Measurements from ENCODE around the gene TMEM117.

The TMEM117 gene

GRCh38 chr12:44117337-44117736 is 281.5 kb downstream of the TMEM117 start:
- Histone ChIP-seq H3K27ac (ENCODE audit: extremely low read depth, low read depth, low read length) (no peak overlapping the region), H3K36me3 (ENCODE audit: control insufficient read depth in 2 of 2, insufficient read depth in 1 of 2, low read length in 2 of 2) (no peaks in the 10 kb centered on the region), H3K4me1 (ENCODE audit: control insufficient read depth, insufficient read depth, low read length) (no peaks in the 10 kb centered on the region), H3K4me3 (ENCODE audit: low read depth, low read length) (no peak overlapping the region), H3K9me3 (ENCODE audit: control insufficient read depth, insufficient read depth, low read depth, low read length) (no peaks in the 10 kb centered on the region)
- ChIA-PET POLR2A (no interaction called here), CTCF (interaction anchor here (0.6 to 0.7 kb wide), 2 partner anchors 8 to 454 kb away, joined by 5 to 8 read pairs; no protein-coding TSS in a partner anchor)
- TF ChIP-seq ZBTB10 (tag by site-specific recombination; IDR thresholded peaks at IDR 0.05): no peak
- no peak for TF ChIP-seq ZNF530 (tag by site-specific recombination; IDR thresholded peaks at IDR 0.05; ENCODE audit: low read depth)
- TF ChIP-seq ZNF394 (tag by site-specific recombination; IDR thresholded peaks at IDR 0.05; ENCODE audit: borderline replicate concordance): no peak
- TF ChIP-seq YY1 (tag by site-specific recombination; IDR thresholded peaks at IDR 0.05): no peak

- Histone ChIP-seq H3K4me1 (ENCODE audit: control insufficient read depth, insufficient read depth, low read length) (no peaks in the 10 kb centered on the region), H3K36me3 (ENCODE audit: control insufficient read depth in 2 of 2, insufficient read depth in 1 of 2, low read length in 2 of 2) (no peaks in the 10 kb centered on the region), H3K4me3 (ENCODE audit: low read depth, low read length) (no peak overlapping the region), H3K27ac (ENCODE audit: extremely low read depth, low read depth, low read length) (no peak overlapping the region), H3K9me3 (ENCODE audit: control insufficient read depth, insufficient read depth, low read depth, low read length) (no peaks in the 10 kb centered on the region)
- TF ChIP-seq ZNF2 (tag by site-specific recombination; IDR thresholded peaks at IDR 0.05) (no peak), ZNF391 (tag by site-specific recombination; IDR thresholded peaks at IDR 0.05; ENCODE audit: borderline replicate concordance, low read depth) (no peak)
- ChIA-PET POLR2A (no interaction called here), CTCF (interaction anchor here (0.9 to 1.2 kb wide), 2 partner anchors 11 to 830 kb away, joined by 3 read pairs; no protein-coding TSS in a partner anchor)
Observed at GRCh38 chr12:44118946-44119345, 283.1 kb downstream of the TMEM117 start.

- no peaks in the 10 kb centered on the region for H3K36me3 ChIP-seq (ENCODE audit: control insufficient read depth in 2 of 2, insufficient read depth in 1 of 2, low read length in 2 of 2)
- H3K27ac ChIP-seq (ENCODE audit: extremely low read depth, low read depth, low read length): no peak overlapping the region
- TF ChIP-seq ZNF529 (tag by site-specific recombination; IDR thresholded peaks at IDR 0.05; ENCODE audit: insufficient replicate concordance) (no peak), ZNF26 (tag by site-specific recombination; IDR thresholded peaks at IDR 0.05) (no peak), ZNF670 (tag by site-specific recombination; IDR thresholded peaks at IDR 0.05; ENCODE audit: low read depth) (no peak), ZNF138 (tag by site-specific recombination; IDR thresholded peaks at IDR 0.05; ENCODE audit: borderline replicate concordance) (no peak), ZNF704 (tag by site-specific recombination; IDR thresholded peaks at IDR 0.05) (no peak), ZNF530 (tag by site-specific recombination; IDR thresholded peaks at IDR 0.05; ENCODE audit: low read depth) (no peak), MZF1 (tag by site-specific recombination; IDR thresholded peaks at IDR 0.05; ENCODE audit: borderline replicate concordance) (no peak), ZNF121 (tag by site-specific recombination; IDR thresholded peaks at IDR 0.05) (no peak), SCRT2 (tag by site-specific recombination; IDR thresholded peaks at IDR 0.05) (no peak), ZNF16 (tag by site-specific recombination; IDR thresholded peaks at IDR 0.05; ENCODE audit: low read depth) (no peak), ZNF223 (tag by site-specific recombination; IDR thresholded peaks at IDR 0.05) (no peak), MEIS1 (CRISPR knock-in tag; IDR thresholded peaks at IDR 0.05; ENCODE audit: borderline replicate concordance) (no peak)
- ChIA-PET POLR2A (no interaction called here), CTCF (no interaction called here)
- H3K4me1 ChIP-seq (ENCODE audit: control insufficient read depth, insufficient read depth, low read length): no peaks in the 10 kb centered on the region
- no peak overlapping the region for H3K4me3 ChIP-seq (ENCODE audit: low read depth, low read length)
- no peaks in the 10 kb centered on the region for H3K9me3 ChIP-seq (ENCODE audit: control insufficient read depth, insufficient read depth, low read depth, low read length)
Observed at GRCh38 chr12:44126806-44127205, 290.9 kb downstream of the TMEM117 start.
